GM12878 (cell line): Measurements from ENCODE around the gene TIMM17B. TPM values are rescaled to one million over a fixed set of nuclear protein-coding genes. Genes with fewer than 3 reads are reported as not detected.

ENCODE experiments used
- BMI1 ChIP-seq: fragments of 450-650 bp; IDR thresholded peaks from 2 replicates; pipeline ENCODE4 v1.6.1; 2016; ENCODE audit warnings: mild to moderate bottlenecking, moderate library complexity, borderline replicate concordance
- CBX3 ChIP-seq: fragments of 200-600 bp; sonication (generic); IDR thresholded peaks from 2 replicates; pipeline ENCODE4 v1.6.1; 2016; ENCODE audit warnings: low read depth, borderline replicate concordance
- CBX5 ChIP-seq: sonication (generic); IDR thresholded peaks from 2 replicates; pipeline ENCODE4 v1.6.1; 2016; ENCODE audit warnings: low read depth, moderate library complexity, mild to moderate bottlenecking, inconsistent platforms
- HDAC2 ChIP-seq: fragments of 200-600 bp; sonication (generic); IDR thresholded peaks from 2 replicates; pipeline ENCODE4 v1.6.1; 2017
- MEF2B ChIP-seq: fragments of 450-650 bp; IDR thresholded peaks from 2 replicates; pipeline ENCODE4 v1.6.1; 2018; ENCODE audit warnings: mild to moderate bottlenecking, moderate library complexity; ENCODE audit not compliant: partially characterized antibody, poor library complexity, severe bottlenecking
- MYB ChIP-seq: fragments of 150-350 bp; IDR thresholded peaks from 2 replicates; pipeline ENCODE4 v1.6.1; 2014; ENCODE audit warnings: mild to moderate bottlenecking, low read depth, low read length, borderline replicate concordance
- NR2C2 ChIP-seq: IDR thresholded peaks from 2 replicates; pipeline ENCODE4 v1.6.1; 2011; ENCODE audit warnings: borderline replicate concordance, low read depth; ENCODE audit not compliant: control insufficient read depth, insufficient read length
- RBBP5 ChIP-seq: fragments of 200-600 bp; sonication (generic); conservative IDR thresholded peaks from 2 replicates; pipeline ENCODE4 v1.6.1; 2016
- RCOR1 ChIP-seq: conservative IDR thresholded peaks from 2 replicates; pipeline ENCODE4 v1.6.1; 2012; ENCODE audit warnings: low read depth, low read length, improper control_type of control experiment
- SPI1 ChIP-seq: IDR thresholded peaks from 2 replicates; pipeline ENCODE4 v1.6.1; 2011; ENCODE audit warnings: low read depth, mild to moderate bottlenecking, low read length, moderate library complexity, borderline replicate concordance; ENCODE audit not compliant: insufficient read depth
- TAF1 ChIP-seq: IDR thresholded peaks from 2 replicates; pipeline ENCODE4 v1.6.1; 2011; ENCODE audit warnings: mild to moderate bottlenecking, low read depth, low read length, borderline replicate concordance
- polyA plus RNA-seq, 11 experiments: library from polyadenylated mRNA; depleted of rRNA in 4 of 11; unstranded in 6 of 11; stranded (reverse) in 5 of 11; fragments of >200 nt; fragmentation: Nextera tagmentation in 4 of 11; fragmentation: Illumina TruSeq in 1 of 11; extraction: Ambion mirVana in 4 of 11; extraction: Trizol in 1 of 11; gene quantifications; 1 replicate in 1 of 11; 2 replicates in 10 of 11; pipeline versions ENCODE4 v1.2.1 to v1.2.3, GENCODE V29; 2011 to 2016; ENCODE audit warnings: inconsistent platforms in 2 of 11, missing spikeins in 2 of 11, low read depth in 1 of 11
- total RNA-seq, 4 experiments: library from RNA; depleted of rRNA in 3 of 4; stranded (reverse); fragments of >200 nt in 3 of 4; fragmentation: Illumina TruSeq in 1 of 4; extraction: Trizol in 1 of 4; gene quantifications; 2 replicates each; pipeline versions ENCODE4 v1.2.1 to v1.2.3, GENCODE V29; 2013 to 2021
- TF ChIP-seq, protein P1 (sequence below): IDR thresholded peaks from 2 replicates; pipeline ENCODE4 v1.6.1; 2012; ENCODE audit warnings: low read depth, low read length, improper control_type of control experiment
- TF ChIP-seq, protein P2 (sequence below): fragments of 450-650 bp; IDR thresholded peaks from 2 replicates; pipeline ENCODE4 v1.6.1; 2017; ENCODE audit warnings: mild to moderate bottlenecking, moderate library complexity
- TF ChIP-seq, protein P3 (sequence below): fragments of 450-650 bp; IDR thresholded peaks from 2 replicates; pipeline ENCODE4 v1.6.1; 2017; ENCODE audit warnings: antibody characterized with exemption, mild to moderate bottlenecking, moderate library complexity
- TF ChIP-seq, protein P4 (sequence below): fragments of 450-650 bp; IDR thresholded peaks from 2 replicates; pipeline ENCODE4 v1.6.1; 2018; ENCODE audit warnings: mild to moderate bottlenecking, low read depth, moderate library complexity; ENCODE audit not compliant: partially characterized antibody
- TF ChIP-seq, protein P5 (sequence below): IDR thresholded peaks from 2 replicates; pipeline ENCODE4 v1.6.1; 2011; ENCODE audit warnings: borderline replicate concordance, low read depth, mild to moderate bottlenecking, moderate library complexity, mixed read lengths, low read length; ENCODE audit not compliant: insufficient read depth; ENCODE audit errors: extremely low read length
- TF ChIP-seq, protein P6 (sequence below): IDR thresholded peaks from 2 replicates; pipeline ENCODE4 v1.6.1; 2012; ENCODE audit warnings: low read length, inconsistent platforms

Gene TIMM17B
- total and polyA plus RNA-seq, 10 of the 15 experiments (the other 5 are each of a cell fraction or from before 2014, with no cell fraction given): 4.5 to 88.7 (median 47.5) TPM

DNA sequence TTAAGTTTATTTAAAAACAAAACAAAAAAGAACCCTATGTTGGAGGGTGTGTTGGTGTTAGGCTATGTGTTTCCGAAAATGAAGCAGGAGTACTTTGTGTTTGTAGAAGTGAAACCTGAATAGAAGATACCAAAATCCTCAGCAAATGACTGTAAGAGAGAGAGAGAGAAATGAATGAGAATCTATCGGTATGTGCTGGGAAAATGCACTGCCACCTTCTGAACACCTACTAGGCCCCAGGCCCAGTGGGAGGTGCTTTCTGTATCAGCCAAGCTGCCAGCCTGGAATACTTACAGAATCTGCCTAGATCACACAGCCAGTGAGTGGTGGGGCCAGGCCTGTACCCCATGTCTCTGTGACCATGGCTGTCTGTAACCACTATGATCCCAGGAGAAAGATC is 36.2 kb upstream of the TIMM17B start (continued):
- TF ChIP-seq, protein P1, sequence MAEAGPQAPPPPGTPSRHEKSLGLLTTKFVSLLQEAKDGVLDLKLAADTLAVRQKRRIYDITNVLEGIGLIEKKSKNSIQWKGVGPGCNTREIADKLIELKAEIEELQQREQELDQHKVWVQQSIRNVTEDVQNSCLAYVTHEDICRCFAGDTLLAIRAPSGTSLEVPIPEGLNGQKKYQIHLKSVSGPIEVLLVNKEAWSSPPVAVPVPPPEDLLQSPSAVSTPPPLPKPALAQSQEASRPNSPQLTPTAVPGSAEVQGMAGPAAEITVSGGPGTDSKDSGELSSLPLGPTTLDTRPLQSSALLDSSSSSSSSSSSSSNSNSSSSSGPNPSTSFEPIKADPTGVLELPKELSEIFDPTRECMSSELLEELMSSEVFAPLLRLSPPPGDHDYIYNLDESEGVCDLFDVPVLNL: no peak
- TF ChIP-seq, protein P2, sequence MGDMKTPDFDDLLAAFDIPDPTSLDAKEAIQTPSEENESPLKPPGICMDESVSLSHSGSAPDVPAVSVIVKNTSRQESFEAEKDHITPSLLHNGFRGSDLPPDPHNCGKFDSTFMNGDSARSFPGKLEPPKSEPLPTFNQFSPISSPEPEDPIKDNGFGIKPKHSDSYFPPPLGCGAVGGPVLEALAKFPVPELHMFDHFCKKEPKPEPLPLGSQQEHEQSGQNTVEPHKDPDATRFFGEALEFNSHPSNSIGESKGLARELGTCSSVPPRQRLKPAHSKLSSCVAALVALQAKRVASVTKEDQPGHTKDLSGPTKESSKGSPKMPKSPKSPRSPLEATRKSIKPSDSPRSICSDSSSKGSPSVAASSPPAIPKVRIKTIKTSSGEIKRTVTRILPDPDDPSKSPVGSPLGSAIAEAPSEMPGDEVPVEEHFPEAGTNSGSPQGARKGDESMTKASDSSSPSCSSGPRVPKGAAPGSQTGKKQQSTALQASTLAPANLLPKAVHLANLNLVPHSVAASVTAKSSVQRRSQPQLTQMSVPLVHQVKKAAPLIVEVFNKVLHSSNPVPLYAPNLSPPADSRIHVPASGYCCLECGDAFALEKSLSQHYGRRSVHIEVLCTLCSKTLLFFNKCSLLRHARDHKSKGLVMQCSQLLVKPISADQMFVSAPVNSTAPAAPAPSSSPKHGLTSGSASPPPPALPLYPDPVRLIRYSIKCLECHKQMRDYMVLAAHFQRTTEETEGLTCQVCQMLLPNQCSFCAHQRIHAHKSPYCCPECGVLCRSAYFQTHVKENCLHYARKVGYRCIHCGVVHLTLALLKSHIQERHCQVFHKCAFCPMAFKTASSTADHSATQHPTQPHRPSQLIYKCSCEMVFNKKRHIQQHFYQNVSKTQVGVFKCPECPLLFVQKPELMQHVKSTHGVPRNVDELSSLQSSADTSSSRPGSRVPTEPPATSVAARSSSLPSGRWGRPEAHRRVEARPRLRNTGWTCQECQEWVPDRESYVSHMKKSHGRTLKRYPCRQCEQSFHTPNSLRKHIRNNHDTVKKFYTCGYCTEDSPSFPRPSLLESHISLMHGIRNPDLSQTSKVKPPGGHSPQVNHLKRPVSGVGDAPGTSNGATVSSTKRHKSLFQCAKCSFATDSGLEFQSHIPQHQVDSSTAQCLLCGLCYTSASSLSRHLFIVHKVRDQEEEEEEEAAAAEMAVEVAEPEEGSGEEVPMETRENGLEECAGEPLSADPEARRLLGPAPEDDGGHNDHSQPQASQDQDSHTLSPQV: no peak
- TF ChIP-seq RBBP5 (no peak), NR2C2 (no peak), SPI1 (peak; percentile 70), RCOR1 (no peak), TAF1 (no peak), MEF2B (peak; percentile 62), CBX3 (no peak), CBX5 (no peak), BMI1 (no peak), MYB (no peak), HDAC2 (no peak)
- TF ChIP-seq, protein P3, sequence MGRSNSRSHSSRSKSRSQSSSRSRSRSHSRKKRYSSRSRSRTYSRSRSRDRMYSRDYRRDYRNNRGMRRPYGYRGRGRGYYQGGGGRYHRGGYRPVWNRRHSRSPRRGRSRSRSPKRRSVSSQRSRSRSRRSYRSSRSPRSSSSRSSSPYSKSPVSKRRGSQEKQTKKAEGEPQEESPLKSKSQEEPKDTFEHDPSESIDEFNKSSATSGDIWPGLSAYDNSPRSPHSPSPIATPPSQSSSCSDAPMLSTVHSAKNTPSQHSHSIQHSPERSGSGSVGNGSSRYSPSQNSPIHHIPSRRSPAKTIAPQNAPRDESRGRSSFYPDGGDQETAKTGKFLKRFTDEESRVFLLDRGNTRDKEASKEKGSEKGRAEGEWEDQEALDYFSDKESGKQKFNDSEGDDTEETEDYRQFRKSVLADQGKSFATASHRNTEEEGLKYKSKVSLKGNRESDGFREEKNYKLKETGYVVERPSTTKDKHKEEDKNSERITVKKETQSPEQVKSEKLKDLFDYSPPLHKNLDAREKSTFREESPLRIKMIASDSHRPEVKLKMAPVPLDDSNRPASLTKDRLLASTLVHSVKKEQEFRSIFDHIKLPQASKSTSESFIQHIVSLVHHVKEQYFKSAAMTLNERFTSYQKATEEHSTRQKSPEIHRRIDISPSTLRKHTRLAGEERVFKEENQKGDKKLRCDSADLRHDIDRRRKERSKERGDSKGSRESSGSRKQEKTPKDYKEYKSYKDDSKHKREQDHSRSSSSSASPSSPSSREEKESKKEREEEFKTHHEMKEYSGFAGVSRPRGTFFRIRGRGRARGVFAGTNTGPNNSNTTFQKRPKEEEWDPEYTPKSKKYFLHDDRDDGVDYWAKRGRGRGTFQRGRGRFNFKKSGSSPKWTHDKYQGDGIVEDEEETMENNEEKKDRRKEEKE: no peak
- TF ChIP-seq, protein P4, sequence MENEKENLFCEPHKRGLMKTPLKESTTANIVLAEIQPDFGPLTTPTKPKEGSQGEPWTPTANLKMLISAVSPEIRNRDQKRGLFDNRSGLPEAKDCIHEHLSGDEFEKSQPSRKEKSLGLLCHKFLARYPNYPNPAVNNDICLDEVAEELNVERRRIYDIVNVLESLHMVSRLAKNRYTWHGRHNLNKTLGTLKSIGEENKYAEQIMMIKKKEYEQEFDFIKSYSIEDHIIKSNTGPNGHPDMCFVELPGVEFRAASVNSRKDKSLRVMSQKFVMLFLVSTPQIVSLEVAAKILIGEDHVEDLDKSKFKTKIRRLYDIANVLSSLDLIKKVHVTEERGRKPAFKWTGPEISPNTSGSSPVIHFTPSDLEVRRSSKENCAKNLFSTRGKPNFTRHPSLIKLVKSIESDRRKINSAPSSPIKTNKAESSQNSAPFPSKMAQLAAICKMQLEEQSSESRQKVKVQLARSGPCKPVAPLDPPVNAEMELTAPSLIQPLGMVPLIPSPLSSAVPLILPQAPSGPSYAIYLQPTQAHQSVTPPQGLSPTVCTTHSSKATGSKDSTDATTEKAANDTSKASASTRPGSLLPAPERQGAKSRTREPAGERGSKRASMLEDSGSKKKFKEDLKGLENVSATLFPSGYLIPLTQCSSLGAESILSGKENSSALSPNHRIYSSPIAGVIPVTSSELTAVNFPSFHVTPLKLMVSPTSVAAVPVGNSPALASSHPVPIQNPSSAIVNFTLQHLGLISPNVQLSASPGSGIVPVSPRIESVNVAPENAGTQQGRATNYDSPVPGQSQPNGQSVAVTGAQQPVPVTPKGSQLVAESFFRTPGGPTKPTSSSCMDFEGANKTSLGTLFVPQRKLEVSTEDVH: no peak
- TF ChIP-seq, protein P5, sequence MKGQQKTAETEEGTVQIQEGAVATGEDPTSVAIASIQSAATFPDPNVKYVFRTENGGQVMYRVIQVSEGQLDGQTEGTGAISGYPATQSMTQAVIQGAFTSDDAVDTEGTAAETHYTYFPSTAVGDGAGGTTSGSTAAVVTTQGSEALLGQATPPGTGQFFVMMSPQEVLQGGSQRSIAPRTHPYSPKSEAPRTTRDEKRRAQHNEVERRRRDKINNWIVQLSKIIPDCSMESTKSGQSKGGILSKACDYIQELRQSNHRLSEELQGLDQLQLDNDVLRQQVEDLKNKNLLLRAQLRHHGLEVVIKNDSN: no peak
- TF ChIP-seq, protein P6, sequence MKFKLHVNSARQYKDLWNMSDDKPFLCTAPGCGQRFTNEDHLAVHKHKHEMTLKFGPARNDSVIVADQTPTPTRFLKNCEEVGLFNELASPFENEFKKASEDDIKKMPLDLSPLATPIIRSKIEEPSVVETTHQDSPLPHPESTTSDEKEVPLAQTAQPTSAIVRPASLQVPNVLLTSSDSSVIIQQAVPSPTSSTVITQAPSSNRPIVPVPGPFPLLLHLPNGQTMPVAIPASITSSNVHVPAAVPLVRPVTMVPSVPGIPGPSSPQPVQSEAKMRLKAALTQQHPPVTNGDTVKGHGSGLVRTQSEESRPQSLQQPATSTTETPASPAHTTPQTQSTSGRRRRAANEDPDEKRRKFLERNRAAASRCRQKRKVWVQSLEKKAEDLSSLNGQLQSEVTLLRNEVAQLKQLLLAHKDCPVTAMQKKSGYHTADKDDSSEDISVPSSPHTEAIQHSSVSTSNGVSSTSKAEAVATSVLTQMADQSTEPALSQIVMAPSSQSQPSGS: no peak
